CD8-positive, alpha-beta memory T cell (primary cell): ENCODE data around the gene ADORA1. TPM values are rescaled to one million over a fixed set of nuclear protein-coding genes. Genes with fewer than 3 reads are reported as not detected.

Source experiments
- CTCF ChIA-PET: fragments of 350-600 bp; sonication (Branson Sonifier 250); formaldehyde crosslinking; loops from one replicate; lab custom pipeline; 2021; ENCODE audit warnings: antibody characterized with exemption; lab: Charles Lee
- POLR2A ChIA-PET: fragments of 350-600 bp; sonication (Branson Sonifier 250); formaldehyde crosslinking; loops from one replicate; lab custom pipeline; 2021; ENCODE audit warnings: antibody characterized with exemption; lab: Charles Lee
- DNase-seq, 5 donors: peaks; one replicate each; pipeline versions ENCODE4 v3.0.0 to v3.0.0-alpha.2; 2020 to 2022; ENCODE audit warnings: mixed read lengths in 1 of 5
- H3K27ac ChIP-seq: one replicate; pipeline ENCODE4 v1.7.0; 2013; ENCODE audit warnings: low read depth, mild to moderate bottlenecking, low read length, moderate library complexity
- H3K27me3 ChIP-seq: 2 replicates; pipeline ENCODE4 v1.7.0; 2013; ENCODE audit warnings: low read length, mild to moderate bottlenecking; ENCODE audit not compliant: insufficient read depth, poor library complexity, severe bottlenecking
- H3K36me3 ChIP-seq: 2 replicates; pipeline ENCODE4 v1.7.0; 2013; ENCODE audit warnings: mild to moderate bottlenecking, low read length, moderate library complexity; ENCODE audit not compliant: insufficient read depth
- H3K4me1 ChIP-seq: 2 replicates; pipeline ENCODE4 v1.7.0; 2013; ENCODE audit warnings: mild to moderate bottlenecking, low read length, moderate library complexity; ENCODE audit not compliant: insufficient read depth
- H3K4me3 ChIP-seq: 2 replicates; pipeline ENCODE4 v1.7.0; 2013; ENCODE audit warnings: mild to moderate bottlenecking, low read length
- H3K9me3 ChIP-seq: 2 replicates; pipeline ENCODE4 v1.7.0; 2013; ENCODE audit warnings: mild to moderate bottlenecking, low read length
- H3K27ac Mint-ChIP-seq, 8 donors: one replicate each; pipeline ENCODE4 v1.8.0; 2020 to 2021; ENCODE audit warnings: mixed read lengths in 8 of 8, mild to moderate bottlenecking in 6 of 8, inconsistent platforms in 3 of 8, moderate library complexity in 3 of 8
- H3K27me3 Mint-ChIP-seq, 2 donors: one replicate each; pipeline ENCODE4 v1.8.0; 2020 to 2021; ENCODE audit warnings: mixed read lengths in 2 of 2, mild to moderate bottlenecking in 1 of 2, moderate library complexity in 1 of 2
- H3K36me3 Mint-ChIP-seq, 3 donors: one replicate each; pipeline ENCODE4 v1.8.0; 2020 to 2021; ENCODE audit warnings: mixed read lengths in 3 of 3, inconsistent platforms in 1 of 3, mild to moderate bottlenecking in 1 of 3
- H3K4me1 Mint-ChIP-seq, 3 donors: one replicate each; pipeline ENCODE4 v1.8.0; 2020 to 2021; ENCODE audit warnings: mixed read lengths in 3 of 3, inconsistent platforms in 1 of 3, mild to moderate bottlenecking in 1 of 3
- H3K4me3 Mint-ChIP-seq, 7 donors: one replicate each; pipeline ENCODE4 v1.8.0; 2020 to 2021; ENCODE audit warnings: mixed read lengths in 7 of 7, mild to moderate bottlenecking in 6 of 7, moderate library complexity in 4 of 7, inconsistent platforms in 2 of 7
- H3K9me3 Mint-ChIP-seq, 5 donors: one replicate each; pipeline ENCODE4 v1.8.0; 2020 to 2022; ENCODE audit warnings: mixed read lengths in 5 of 5, mild to moderate bottlenecking in 3 of 5, moderate library complexity in 2 of 5, inconsistent platforms in 1 of 5
- polyA plus RNA-seq: library from polyadenylated mRNA; unstranded; fragments of 300-500 nt; fragmentation: Illumina TruSeq; gene quantifications from one replicate; pipeline ENCODE4 v1.2.3, GENCODE V29; 2021
- total RNA-seq, 2 experiments: library from RNA; stranded (reverse); gene quantifications; one replicate each; pipeline ENCODE4 v1.2.3, GENCODE V29; 2021

ADORA1 gene
- total and polyA plus RNA-seq, 3 experiments from 2014 or later, result not detected

DNA sequence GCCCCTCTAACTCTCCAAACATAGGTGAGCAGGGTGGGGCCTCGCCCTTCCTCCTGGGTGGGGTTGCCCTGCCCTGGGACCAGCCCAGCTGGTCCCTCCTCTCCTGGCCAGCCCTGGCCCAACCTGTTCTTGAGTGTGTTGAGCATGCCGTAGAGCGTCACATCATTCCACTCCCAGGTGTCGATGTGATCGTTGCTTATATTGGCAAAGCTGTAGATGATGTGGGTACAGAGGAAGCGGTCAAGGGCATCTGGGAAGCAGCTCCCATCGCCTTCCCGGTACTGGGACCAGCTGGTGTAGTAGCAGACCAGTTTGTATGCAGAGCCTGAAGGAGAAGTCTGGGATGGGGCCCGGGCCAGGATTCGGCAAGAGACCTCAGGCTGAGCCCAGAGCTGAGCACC is 57.5 kb downstream of the ADORA1 start:
- no peaks in the 10 kb centered on the region for H3K9me3 Mint-ChIP-seq

DNA sequence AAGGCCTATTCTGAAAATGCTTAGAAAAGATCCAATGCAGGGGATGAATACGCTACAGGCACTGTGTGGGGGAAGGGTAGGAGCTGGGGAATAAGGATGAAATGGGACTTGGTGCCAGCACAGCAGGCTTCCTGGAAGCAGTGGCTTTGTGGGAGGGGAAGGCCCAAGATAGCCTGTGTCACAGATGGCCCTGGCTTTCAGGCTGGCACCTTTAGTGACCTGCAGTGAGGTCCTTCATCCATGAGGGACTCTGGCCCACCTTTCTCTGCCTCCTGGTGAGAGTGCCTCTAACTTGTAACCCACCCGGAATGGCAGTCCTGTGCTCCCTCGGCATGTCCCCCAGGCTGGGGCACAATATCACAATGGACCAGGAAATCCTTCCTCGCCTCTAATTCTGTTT is 58.1 kb downstream of the ADORA1 start:
- peaks cover 5 to 11% of the 10 kb centered on the region in 2 donors for H3K27me3 Mint-ChIP-seq
- H3K4me1 Mint-ChIP-seq, result no peaks in the 10 kb centered on the region
- no peaks in the 10 kb centered on the region for H3K9me3 Mint-ChIP-seq
- H3K4me3 ChIP-seq, result no peak overlapping the region
- H3K36me3 ChIP-seq, result no peaks in the 10 kb centered on the region
- H3K4me1 ChIP-seq, result no peaks in the 10 kb centered on the region
- H3K27ac Mint-ChIP-seq, result no peak overlapping the region
- H3K36me3 Mint-ChIP-seq, result no peaks in the 10 kb centered on the region
- H3K27ac ChIP-seq, result no peak overlapping the region
- POLR2A ChIA-PET, result no interaction called here
- H3K27me3 ChIP-seq, result no peaks in the 10 kb centered on the region
- H3K4me3 Mint-ChIP-seq, result no peak overlapping the region
- H3K9me3 ChIP-seq, result no peaks in the 10 kb centered on the region
- CTCF ChIA-PET, result interaction anchor here (1.4 to 2.0 kb wide), 2 partner anchors 10 to 146 kb away, joined by 3 to 5 read pairs; no protein-coding TSS in a partner anchor
- no peak for DNase-seq

More for the DNA sequence above, 57.5 kb downstream of the ADORA1 start:
- H3K4me1 ChIP-seq, result no peaks in the 10 kb centered on the region
- no peak for DNase-seq
- no peaks in the 10 kb centered on the region for H3K27me3 ChIP-seq
- no peak overlapping the region for H3K4me3 ChIP-seq
- no peaks in the 10 kb centered on the region for H3K36me3 ChIP-seq
- no peaks in the 10 kb centered on the region for H3K9me3 ChIP-seq
- ChIA-PET POLR2A (no interaction called here), CTCF (interaction anchor here (2.0 kb wide), 1 partner anchor 10 kb away, joined by 5 read pairs; no protein-coding TSS in a partner anchor)
- no peaks in the 10 kb centered on the region for H3K4me1 Mint-ChIP-seq
- no peaks in the 10 kb centered on the region for H3K36me3 Mint-ChIP-seq
- no peak overlapping the region for H3K27ac ChIP-seq
- no peak overlapping the region for H3K4me3 Mint-ChIP-seq
- peaks cover 5 to 11% of the 10 kb centered on the region in 2 donors for H3K27me3 Mint-ChIP-seq
- H3K27ac Mint-ChIP-seq, result no peak overlapping the region

DNA sequence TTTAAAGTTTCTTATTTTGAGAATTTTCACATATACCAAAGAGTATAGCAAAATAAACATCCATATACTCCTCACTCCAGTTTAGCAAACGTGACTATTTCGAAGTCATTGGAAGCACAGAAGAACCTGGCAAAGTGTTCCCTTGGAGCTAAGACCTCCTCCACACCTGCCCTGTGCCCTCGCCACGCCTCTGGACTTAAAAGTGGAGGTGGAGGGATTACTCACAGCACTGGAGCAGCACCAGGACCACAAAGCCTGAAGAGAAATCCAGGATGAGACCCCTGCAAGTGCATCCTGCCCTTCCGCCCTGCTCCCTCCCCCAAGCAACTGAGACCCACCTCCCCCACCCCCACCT is 58.5 kb downstream of the ADORA1 start:
- no peak overlapping the region for H3K27ac ChIP-seq
- H3K4me1 ChIP-seq, result no peaks in the 10 kb centered on the region
- peaks cover 5 to 11% of the 10 kb centered on the region in 2 donors for H3K27me3 Mint-ChIP-seq
- no peaks in the 10 kb centered on the region for H3K9me3 Mint-ChIP-seq
- POLR2A ChIA-PET, result no interaction called here
- H3K36me3 ChIP-seq, result no peaks in the 10 kb centered on the region
- CTCF ChIA-PET, result interaction anchor here (1.4 to 2.0 kb wide), 2 partner anchors 9 to 147 kb away, joined by 3 to 5 read pairs; no protein-coding TSS in a partner anchor
- H3K27me3 ChIP-seq, result no peaks in the 10 kb centered on the region
- DNase-seq, result no peak
- H3K4me3 Mint-ChIP-seq, result no peak overlapping the region
- H3K36me3 Mint-ChIP-seq, result no peaks in the 10 kb centered on the region
- H3K27ac Mint-ChIP-seq, result no peak overlapping the region
- H3K4me3 ChIP-seq, result no peak overlapping the region
- H3K4me1 Mint-ChIP-seq, result no peaks in the 10 kb centered on the region
- H3K9me3 ChIP-seq, result no peaks in the 10 kb centered on the region

DNA sequence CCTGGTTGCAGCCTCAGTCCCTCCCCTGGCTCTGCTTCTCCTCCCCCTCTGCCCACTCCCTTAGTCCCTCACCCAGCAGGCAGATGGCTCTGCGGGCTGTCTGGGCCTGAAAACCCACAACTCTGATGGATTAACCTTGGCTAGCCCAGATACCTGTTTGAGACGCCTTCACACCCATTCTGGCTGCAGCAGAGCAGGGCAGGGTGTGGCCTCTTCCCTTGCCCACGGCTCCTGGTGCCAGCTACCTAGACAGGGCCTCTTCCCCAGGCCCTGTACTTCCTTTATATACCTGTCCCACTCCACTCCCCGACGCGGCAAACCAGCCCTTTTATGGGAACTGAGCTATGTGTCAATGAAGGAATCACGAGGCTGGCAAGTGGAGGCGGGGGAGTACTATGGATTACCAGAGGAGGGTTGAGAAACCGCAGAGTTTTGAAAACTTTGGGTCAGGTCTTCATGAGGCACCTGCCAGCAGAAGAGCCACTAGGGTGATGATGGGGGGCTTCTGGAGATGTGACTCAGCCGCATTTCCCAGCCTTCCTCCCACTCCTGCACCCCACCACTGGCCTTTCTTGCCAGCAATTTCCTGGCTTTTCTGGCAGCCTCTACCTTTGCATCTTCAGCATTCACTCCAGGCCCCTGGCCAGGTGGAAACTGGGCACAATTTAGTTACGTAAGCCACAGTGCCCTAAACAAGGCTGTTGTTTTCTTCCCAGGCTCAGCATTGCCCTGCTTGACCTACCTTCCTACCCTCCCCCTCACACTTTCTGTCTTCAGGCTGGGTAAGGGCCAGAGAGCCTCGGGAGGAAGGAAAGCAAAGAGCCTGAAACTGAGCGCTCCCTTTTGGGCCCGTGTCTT is 59.1 kb downstream of the ADORA1 start, which contains the start of gene CHI3L1:
Gene CHI3L1 (minus strand): TSS at position 259 of the 858 bp plus-strand sequence. CDS start 81 bp downstream, at position 178.
- H3K4me3 ChIP-seq, result no peak within 1 kb of the TSS
- ChIA-PET CTCF (interaction anchor here (0.7 to 2.0 kb wide), 3 partner anchors 8 to 1620 kb away, joined by 3 to 5 read pairs (median 4); no protein-coding TSS in a partner anchor), POLR2A (no interaction called here)
- Mint-ChIP-seq H3K4me3 (no peak within 1 kb of the TSS), H3K36me3 (no peaks in the 10 kb centered on the region), H3K9me3 (no peaks in the 10 kb centered on the region), H3K27me3 (peaks cover 3 to 15% of the 10 kb centered on the region in 2 donors), H3K27ac (no peak within 1 kb of the TSS), H3K4me1 (no peaks in the 10 kb centered on the region)
- H3K27ac ChIP-seq, result no peak within 1 kb of the TSS
- H3K27me3 ChIP-seq, result no peaks in the 10 kb centered on the region
- H3K9me3 ChIP-seq, result no peaks in the 10 kb centered on the region
- DNase-seq, result no peak
- no peaks in the 10 kb centered on the region for H3K36me3 ChIP-seq
- no peaks in the 10 kb centered on the region for H3K4me1 ChIP-seq

DNA sequence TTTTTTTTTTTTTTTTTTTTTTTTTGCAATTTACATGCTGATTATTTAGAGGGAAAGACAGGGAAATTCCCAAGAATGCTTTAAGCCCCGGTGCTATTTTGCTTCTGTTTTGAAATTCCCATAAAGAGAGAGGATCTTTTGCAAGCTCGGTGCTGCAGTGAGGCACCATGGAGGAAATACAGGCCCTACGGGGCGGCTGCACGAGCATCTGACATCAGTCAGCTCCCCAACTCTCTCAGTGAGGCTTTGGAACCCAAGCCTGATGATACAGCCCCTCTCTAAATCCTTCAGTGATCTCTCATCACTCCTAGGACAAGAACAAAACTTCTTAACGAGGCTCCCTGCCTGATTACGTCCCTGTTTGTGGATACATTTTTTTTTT is 59.8 kb downstream of the ADORA1 start:
- Mint-ChIP-seq H3K36me3 (no peaks in the 10 kb centered on the region), H3K27me3 (peaks cover 3 to 17% of the 10 kb centered on the region in 2 donors), H3K9me3 (no peaks in the 10 kb centered on the region), H3K4me1 (no peaks in the 10 kb centered on the region), H3K27ac (no peak overlapping the region), H3K4me3 (no peak overlapping the region)
- H3K36me3 ChIP-seq, result no peaks in the 10 kb centered on the region
- CTCF ChIA-PET, result interaction anchor here (0.7 kb wide), 1 partner anchor 1619 kb away, joined by 4 read pairs; no protein-coding TSS in a partner anchor
- no peaks in the 10 kb centered on the region for H3K9me3 ChIP-seq
- H3K4me3 ChIP-seq, result no peak overlapping the region
- POLR2A ChIA-PET, result no interaction called here
- no peaks in the 10 kb centered on the region for H3K27me3 ChIP-seq
- no peak overlapping the region for H3K27ac ChIP-seq
- no peaks in the 10 kb centered on the region for H3K4me1 ChIP-seq
- DNase-seq, result no peak

DNA sequence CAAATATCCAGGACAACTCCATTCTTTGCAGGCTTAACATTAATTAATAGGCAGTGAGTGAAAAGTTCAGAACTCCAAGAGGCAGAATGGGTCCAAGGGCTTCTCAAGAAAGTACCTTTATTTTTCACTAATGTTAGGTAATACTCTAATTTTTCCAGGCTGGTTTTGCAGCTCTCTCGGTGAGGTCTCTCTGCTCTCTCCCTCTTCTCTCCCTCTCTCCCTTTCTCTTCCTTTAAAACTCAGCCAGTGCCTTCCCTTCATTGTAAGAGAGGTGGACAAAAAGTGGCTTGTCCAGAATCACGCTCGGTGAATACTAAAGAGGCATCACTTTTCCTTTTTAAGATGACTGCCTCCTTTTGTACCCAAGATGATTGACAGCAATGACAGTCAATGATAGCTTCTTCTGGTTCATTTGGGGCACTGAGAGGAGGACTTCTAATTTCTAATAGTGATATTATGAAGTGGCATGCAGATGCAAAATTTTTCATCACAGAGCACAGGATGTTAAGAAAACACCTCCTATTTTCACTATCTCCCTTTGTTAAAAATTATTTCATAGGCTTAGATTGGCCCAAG is 60.3 kb downstream of the ADORA1 start:
- no peak overlapping the region for H3K27ac Mint-ChIP-seq
- CTCF ChIA-PET, result interaction anchor here (0.7 kb wide), 1 partner anchor 1619 kb away, joined by 4 read pairs; no protein-coding TSS in a partner anchor
- Histone ChIP-seq H3K4me1 (no peaks in the 10 kb centered on the region), H3K27me3 (no peaks in the 10 kb centered on the region), H3K9me3 (no peaks in the 10 kb centered on the region), H3K4me3 (no peak overlapping the region), H3K27ac (no peak overlapping the region), H3K36me3 (no peaks in the 10 kb centered on the region)
- POLR2A ChIA-PET, result interaction anchor here (0.6 kb wide), 1 partner anchor 370 kb away, joined by 3 read pairs; no protein-coding TSS in a partner anchor
- no peaks in the 10 kb centered on the region for H3K4me1 Mint-ChIP-seq
- DNase-seq, result no peak
- H3K4me3 Mint-ChIP-seq, result no peak overlapping the region
- H3K36me3 Mint-ChIP-seq, result no peaks in the 10 kb centered on the region
- no peaks in the 10 kb centered on the region for H3K9me3 Mint-ChIP-seq
- H3K27me3 Mint-ChIP-seq, result peaks cover 7 to 20% of the 10 kb centered on the region in 2 donors

DNA sequence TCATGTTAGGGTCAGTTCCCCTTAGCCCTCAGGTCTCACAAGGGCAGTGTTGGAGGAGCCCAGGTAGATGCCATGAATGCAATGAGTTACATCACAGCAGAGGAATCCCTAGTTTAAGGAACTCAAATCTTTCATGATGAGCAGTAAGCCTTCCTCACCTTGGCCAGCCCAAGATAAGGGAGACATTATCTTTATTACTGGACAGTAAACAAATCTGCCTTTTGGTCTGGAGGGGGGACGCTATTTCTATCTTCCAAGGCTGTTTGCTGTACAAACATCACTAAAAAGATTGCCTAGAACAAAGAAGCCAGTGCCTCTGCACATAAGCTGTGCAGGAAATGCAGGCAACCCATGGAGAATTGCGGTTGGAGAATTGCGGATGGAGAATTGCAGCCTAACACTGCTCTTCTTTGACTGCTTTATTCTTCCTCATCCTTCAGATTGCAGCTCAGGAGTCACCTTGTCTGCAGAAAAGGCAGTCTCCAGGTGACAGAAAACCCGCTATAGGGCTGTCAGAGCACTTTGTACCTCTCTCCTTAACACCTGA is 61.2 kb downstream of the ADORA1 start:
- Mint-ChIP-seq H3K9me3 (no peaks in the 10 kb centered on the region), H3K27ac (no peak overlapping the region), H3K27me3 (peaks cover 7 to 20% of the 10 kb centered on the region in 2 donors), H3K36me3 (no peaks in the 10 kb centered on the region), H3K4me1 (no peaks in the 10 kb centered on the region), H3K4me3 (no peak overlapping the region)
- no peaks in the 10 kb centered on the region for H3K4me1 ChIP-seq
- no peak overlapping the region for H3K4me3 ChIP-seq
- no peak for DNase-seq
- ChIA-PET POLR2A (no interaction called here), CTCF (no interaction called here)
- no peak overlapping the region for H3K27ac ChIP-seq
- H3K9me3 ChIP-seq, result no peaks in the 10 kb centered on the region
- no peaks in the 10 kb centered on the region for H3K27me3 ChIP-seq
- H3K36me3 ChIP-seq, result no peaks in the 10 kb centered on the region

DNA sequence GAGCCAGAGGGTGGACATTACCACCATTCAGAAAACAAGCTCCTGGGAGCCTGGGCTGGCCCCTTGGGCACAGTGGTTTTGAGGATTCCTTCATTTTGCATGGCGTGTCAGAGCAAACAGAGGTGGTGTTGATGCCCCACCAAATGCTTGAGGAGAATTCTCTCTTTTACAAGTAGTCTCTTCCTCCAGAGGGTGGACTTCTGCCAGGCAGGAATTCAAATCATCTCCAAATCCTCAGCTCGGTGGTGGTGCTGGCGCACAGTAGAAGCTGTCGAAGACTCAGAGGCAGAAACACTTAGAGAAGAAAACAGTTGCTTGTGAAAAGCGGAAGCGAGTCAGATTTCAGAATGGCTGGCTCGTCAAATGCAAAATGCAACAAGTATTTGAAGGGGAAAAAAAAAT is 62.4 kb downstream of the ADORA1 start:
- Mint-ChIP-seq H3K4me3 (no peak overlapping the region), H3K27ac (no peak overlapping the region), H3K9me3 (no peaks in the 10 kb centered on the region), H3K36me3 (no peaks in the 10 kb centered on the region), H3K4me1 (no peaks in the 10 kb centered on the region), H3K27me3 (peaks cover 6 to 22% of the 10 kb centered on the region in 2 donors)
- no peak overlapping the region for H3K27ac ChIP-seq
- ChIA-PET POLR2A (no interaction called here), CTCF (no interaction called here)
- no peaks in the 10 kb centered on the region for H3K9me3 ChIP-seq
- H3K36me3 ChIP-seq, result no peaks in the 10 kb centered on the region
- DNase-seq, result no peak
- no peaks in the 10 kb centered on the region for H3K27me3 ChIP-seq
- no peak overlapping the region for H3K4me3 ChIP-seq
- H3K4me1 ChIP-seq, result no peaks in the 10 kb centered on the region
